IPS-15b (cell line): ENCODE results near the gene CST8.

ENCODE experiments used
- H3K27me3 ChIP-seq: one replicate; pipeline ENCODE4 v1.6.1; 2013; ENCODE audit warnings: low read length; ENCODE audit not compliant: control insufficient read depth, insufficient read depth
- H3K36me3 ChIP-seq: one replicate; pipeline ENCODE4 v1.6.1; 2013; ENCODE audit warnings: low read length; ENCODE audit not compliant: control insufficient read depth, insufficient read depth
- H3K4me1 ChIP-seq: one replicate; pipeline ENCODE4 v1.6.1; 2013; ENCODE audit warnings: mild to moderate bottlenecking, low read length; ENCODE audit not compliant: control insufficient read depth, insufficient read depth
- H3K4me3 ChIP-seq: one replicate; pipeline ENCODE4 v1.5.1; 2013; ENCODE audit warnings: low read depth, low read length
- H3K9ac ChIP-seq: one replicate; pipeline ENCODE4 v1.6.1; 2013; ENCODE audit warnings: low read depth, mild to moderate bottlenecking, low read length
- H3K9me3 ChIP-seq: one replicate; pipeline ENCODE4 v1.6.1; 2013; ENCODE audit warnings: mild to moderate bottlenecking, low read length; ENCODE audit not compliant: control insufficient read depth, insufficient read depth

CST8 gene

GRCh38 chr20:23542801-23543200 is 51.9 kb downstream of the CST8 start:
- no peaks in the 10 kb centered on the region for H3K9me3 ChIP-seq
- H3K4me3 ChIP-seq = no peak overlapping the region
- H3K9ac ChIP-seq = no peak overlapping the region

GRCh38 chr20:23544133-23544532 is 53.2 kb downstream of the CST8 start:
- Histone ChIP-seq H3K4me3 (no peak overlapping the region), H3K9me3 (no peaks in the 10 kb centered on the region), H3K36me3 (no peaks in the 10 kb centered on the region), H3K4me1 (peaks cover 6% of the 10 kb centered on the region), H3K9ac (no peak overlapping the region), H3K27me3 (no peaks in the 10 kb centered on the region)

More at GRCh38 chr20:23542801-23543200, 51.9 kb downstream of the CST8 start:
- Histone ChIP-seq H3K36me3 (no peaks in the 10 kb centered on the region), H3K27me3 (no peaks in the 10 kb centered on the region), H3K4me1 (peaks cover 6% of the 10 kb centered on the region)
